ENCODE data around the gene ADAMTS3. TPM values are rescaled to one million over a fixed set of nuclear protein-coding genes. Genes with fewer than 3 reads are reported as not detected.
"Not testable (repeated sequence)": the region's sequence is repeated elsewhere in the genome, so short reads cannot be mapped to it uniquely, and the experiment has no call there.

The ADAMTS3 gene
- polyA plus RNA-seq, 5 donors, result 4.8 to 9.2 (median 8.7) TPM

DNA sequence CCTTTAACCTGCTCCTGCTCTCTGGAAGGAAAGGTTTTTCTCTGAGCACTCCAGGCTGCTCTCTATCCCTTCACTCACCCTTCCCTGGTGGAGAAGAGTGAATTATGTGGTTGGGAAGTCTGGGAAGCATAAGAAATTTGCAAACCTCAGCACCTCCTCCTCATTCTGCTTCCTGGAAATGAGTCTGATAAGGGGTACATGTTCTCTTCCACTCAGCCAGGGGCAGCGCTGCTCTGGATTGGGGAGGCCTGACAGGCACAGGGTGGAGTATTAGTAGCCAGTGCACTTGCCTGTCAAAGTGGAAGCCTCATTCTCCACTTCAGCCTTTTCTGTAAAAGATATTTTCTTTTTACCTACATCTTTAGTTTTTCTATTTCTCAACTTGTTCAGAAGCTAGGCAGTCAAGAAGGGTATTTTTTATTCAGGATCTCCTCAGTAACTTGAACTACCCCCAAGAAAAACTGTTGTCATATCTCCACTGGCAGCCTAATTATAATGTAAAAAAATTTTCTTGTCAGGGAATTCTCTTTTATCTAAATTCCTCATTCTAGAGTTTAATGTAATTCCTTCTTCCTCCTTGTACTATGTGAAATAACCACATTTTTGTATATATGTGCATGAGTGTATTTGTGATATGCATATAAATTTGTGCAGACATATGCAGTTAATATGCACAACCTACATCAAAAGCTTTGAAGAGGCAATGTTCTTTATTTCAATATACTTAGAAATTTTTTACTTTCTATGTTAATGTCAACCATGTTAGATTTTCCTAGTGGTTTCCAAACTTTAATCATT, 15.3 kb downstream of the ADAMTS3 start:
- no peak for DNase-seq

- no peak for DNase-seq
Observed at GRCh38 chr4:72552447-72552846, 16.6 kb downstream of the ADAMTS3 start.

DNA sequence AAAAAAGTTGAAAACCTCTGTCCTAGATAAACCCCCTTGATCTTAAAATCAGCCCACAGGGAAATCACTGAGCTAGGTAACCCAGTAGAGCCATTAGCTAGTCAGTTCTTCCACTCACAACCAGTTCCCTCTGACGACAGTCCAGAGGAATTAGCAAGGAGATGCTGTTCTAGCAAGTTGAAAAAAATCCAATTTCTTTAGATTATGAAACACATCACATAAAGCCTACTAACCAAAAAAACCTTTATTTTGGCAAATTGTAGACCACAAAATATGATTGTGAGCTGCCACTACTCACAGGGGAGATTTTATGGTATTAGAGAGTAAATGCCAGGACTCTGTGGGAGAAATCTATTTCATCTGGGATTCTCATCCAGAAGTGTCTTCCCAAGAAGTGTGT, 22.6 kb downstream of the ADAMTS3 start:
- DNase-seq, result no peak

DNA sequence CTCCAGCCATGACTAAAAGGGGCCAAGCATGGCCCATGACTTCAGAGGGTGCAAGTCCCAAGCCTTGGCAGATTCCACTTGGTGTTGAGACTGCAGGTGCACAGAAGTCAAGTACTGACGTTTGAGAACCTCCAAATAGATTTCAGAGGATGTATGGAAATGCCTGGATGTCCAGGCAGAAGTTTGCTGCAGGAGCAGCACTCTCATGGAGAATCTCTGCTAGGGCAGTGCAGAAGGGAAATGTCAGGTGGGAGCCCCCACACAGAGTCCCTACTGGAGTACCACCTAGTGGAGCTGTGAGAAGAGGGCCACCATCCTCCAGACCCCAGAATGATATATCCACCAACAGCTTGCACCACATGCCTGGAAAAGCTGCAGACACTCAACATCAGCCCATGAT, 28.3 kb downstream of the ADAMTS3 start:
- not testable (repeated sequence) for DNase-seq

DNA sequence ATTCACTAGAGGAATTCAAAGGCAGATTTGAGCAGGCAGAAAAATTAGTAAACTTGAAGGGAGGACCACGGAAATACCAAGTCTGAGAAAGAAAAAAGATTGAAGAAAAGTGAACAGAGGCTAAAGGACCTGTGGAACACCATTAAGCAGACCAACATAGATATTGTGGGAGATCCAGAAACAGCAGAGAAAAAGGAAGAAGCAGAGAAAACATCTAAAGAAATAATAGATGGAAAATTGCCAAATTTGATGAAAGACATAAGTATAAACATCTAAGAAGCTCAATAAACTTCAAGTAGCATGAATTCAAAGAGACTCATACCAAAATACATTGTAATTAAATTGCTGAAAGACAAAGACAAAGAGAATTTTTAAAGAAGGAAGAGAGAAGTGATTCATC, 31.0 kb downstream of the ADAMTS3 start:
- no peak for DNase-seq

- no peak for DNase-seq
Observed at GRCh38 chr4:72536443-72536842, 32.6 kb downstream of the ADAMTS3 start.

- DNase-seq, result no peak
Observed at GRCh38 chr4:72531768-72532290, 37.2 kb downstream of the ADAMTS3 start.

GRCh38 chr4:72531322-72531721, 37.7 kb downstream of the ADAMTS3 start:
- DNase-seq, result no peak

GRCh38 chr4:72529148-72529822, 39.7 kb downstream of the ADAMTS3 start:
- DNase-seq, result no peak

GRCh38 chr4:72527038-72527646, 41.9 kb downstream of the ADAMTS3 start:
- DNase-seq, result no peak

- peak; percentile 41 for DNase-seq
Observed at GRCh38 chr4:72525938-72526337, 43.1 kb downstream of the ADAMTS3 start.

DNA sequence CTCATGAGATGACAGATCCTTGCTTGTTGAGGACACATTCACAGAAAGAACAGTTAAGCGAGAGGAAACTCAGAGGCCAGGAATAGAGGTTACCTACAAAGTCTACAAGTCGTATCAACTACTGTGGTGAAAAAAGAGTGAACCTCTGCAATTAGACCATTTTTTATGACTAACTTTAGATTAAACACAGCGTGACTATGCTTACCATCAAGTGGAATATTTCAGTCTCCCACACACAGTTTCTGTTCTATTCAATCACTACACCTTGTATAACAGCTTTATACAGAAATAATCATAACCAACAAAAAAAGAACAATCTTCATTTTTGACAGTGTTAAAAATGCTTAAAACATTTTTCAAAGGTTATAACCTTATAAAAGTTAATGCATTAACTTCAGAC, 46.6 kb downstream of the ADAMTS3 start:
- DNase-seq, result no peak

DNA sequence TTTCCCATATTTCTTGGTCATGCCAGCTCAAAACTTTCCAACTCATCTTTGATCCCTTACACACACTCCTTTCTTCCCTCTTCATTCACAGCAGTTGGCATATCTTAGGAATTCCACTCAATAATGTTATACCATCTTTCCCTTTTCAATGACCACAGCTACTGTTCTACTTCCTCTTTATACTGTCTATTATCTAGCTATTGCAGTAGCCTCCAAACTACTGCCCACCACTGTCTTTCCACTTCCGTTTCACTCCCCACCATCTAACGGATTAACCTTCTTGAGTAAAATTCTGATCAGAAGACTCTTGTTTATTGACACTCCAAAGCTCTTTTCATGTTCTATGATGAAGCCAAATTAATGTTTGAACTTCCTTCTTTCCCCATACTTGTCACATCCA, 55.8 kb downstream of the ADAMTS3 start:
- no peak for DNase-seq

DNA sequence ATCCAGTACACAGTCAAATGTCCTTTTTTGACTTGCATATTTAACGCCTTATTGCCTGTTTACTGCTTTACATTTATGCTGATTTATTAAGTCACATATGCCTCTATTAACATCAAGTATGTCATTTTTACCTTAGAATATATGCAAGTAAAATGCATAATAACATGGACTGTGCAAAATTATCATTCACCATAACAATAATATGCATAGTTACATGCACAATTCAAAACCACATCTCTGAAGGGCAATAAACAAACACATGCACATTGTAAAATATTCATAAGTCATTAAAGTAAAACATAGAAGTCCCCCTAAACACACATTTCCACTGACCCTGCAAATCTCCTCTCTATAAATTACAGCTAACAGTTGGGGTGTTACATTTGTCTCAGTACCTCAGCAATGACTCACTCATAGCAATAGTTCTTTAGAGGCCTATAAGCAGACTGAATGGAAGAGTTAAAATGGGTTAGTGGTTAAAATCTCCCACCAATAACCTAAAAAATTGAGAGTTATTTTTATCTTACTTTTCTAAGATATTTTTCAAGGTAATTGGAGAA, 61.1 kb downstream of the ADAMTS3 start:
- DNase-seq, result no peak

DNA sequence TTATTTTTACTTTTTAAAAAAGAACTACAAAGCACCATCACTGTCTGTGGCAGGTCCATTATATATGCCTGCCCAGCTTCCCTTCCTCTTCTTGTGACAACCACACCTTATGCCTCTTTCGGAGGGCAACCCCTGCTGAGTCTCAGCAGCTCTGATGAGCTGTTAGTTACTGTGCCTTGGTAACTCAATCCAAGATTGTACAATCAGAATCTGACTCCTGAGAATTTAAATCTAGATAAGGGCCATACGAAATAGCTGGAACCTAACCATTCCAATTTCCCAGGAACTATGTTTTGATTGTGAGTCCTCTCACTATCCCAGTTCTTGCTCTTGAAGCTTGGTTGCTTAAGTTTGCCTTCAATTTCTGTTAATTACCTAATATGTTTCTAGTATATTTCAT, 61.9 kb downstream of the ADAMTS3 start:
- no peak for DNase-seq

DNA sequence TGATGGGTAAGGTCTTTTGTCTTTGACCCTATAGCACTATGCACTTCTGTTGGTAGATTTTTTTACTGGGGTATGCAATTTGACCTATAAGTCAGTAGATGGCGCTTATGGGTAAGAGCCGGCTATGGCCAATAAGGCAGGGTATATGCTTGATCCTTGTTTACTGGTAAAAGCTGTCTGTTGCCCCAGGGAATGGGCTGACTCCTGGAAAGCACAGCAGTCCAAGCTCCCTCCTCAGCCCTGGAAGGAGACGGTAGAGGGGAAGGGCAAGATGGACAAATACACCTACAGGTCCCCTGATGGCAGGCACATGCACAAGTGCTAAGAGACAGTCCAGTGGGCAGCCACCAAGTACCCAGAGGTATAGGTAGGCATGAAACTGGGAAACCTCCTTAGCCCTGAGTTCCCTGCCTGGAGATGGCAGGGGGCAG, 63.7 kb downstream of the ADAMTS3 start:
- DNase-seq, result peak in 1 of 2 donors; percentile 28

DNA sequence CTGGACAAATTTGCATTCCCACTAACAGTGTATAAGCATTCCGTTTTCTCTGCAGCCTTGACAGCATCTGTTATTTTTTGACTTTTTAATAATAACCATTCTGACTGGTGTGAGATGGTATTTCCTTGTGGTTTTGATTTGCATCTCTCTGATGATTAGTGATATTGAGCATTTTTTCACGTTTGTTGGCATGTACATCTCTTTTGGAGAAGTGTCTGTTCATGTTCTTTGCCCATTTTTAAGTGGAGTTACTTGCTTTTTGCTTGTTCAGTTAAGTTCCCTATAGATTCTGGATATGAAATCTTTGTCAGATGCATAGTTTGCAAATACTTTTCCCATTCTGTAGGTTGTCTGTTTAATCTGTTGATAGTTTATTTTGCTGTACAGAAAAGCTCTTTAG, 68.8 kb downstream of the ADAMTS3 start:
- DNase-seq, result no peak

GRCh38 chr4:72496119-72496518, 72.9 kb downstream of the ADAMTS3 start:
- DNase-seq, result no peak

GRCh38 chr4:72494156-72494555, 74.9 kb downstream of the ADAMTS3 start:
- DNase-seq, result no peak

- no peak for DNase-seq
Observed at GRCh38 chr4:72489267-72489666, 79.8 kb downstream of the ADAMTS3 start.

DNA sequence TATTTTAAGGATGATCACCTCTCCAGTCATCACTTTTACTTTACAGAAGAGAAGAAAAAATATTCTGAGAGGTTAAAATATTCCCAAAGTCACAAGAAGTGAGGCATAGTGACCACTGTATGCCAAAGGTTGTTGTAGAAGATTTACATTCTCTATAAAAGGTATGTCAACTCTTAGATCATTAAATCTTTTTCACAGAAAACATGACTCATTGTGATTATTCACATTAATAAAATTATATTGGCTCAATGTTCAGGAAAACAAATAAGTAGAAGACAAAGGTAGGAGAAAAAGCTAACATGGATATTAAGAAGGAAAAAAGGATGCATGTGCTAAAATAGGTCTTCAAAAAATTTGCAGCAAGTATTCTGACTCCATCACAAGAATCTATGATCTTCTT, 82.0 kb downstream of the ADAMTS3 start:
- DNase-seq, result no peak

- DNase-seq, result no peak
Observed at GRCh38 chr4:72484981-72485380, 84.0 kb downstream of the ADAMTS3 start.

All from right lung (tissue), 5 donors.